ENCODE measurements around the gene NHEJ1. TPM values are rescaled to one million over a fixed set of nuclear protein-coding genes. Genes with fewer than 3 reads are reported as not detected.

NHEJ1 gene
- total and polyA plus RNA-seq, 2 donors = 8.3 to 12.3 TPM

DNA sequence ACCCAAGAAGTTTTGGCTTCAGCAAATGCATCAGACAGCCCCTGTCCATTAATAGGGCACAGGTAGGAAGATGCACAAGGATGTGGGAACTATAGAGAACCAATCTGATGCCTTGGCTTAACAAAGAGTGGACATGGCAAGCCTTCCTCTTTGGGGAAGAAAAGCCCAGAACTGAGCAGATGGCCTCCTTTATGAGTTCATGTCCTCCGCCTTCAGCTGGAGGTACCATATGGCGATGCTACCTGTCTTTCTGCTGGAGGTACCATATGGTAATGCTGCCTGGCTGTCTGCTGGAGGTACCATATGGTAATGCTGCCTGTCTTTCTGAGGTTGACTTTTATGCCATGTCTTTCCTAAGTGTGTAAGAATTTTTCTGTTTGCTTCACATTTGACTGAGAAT, 23.5 kb upstream of the NHEJ1 start:
- WGBS = 100% methylated on average over 2 of the region's 2 CpGs
- Histone ChIP-seq H3K27me3 (ENCODE audit: control insufficient read depth in 2 of 2, insufficient read depth in 1 of 2, low read length in 1 of 2) (no peaks in the 10 kb centered on the region), H3K27ac (ENCODE audit: low read depth in 1 of 2, low read length in 1 of 2) (no peak overlapping the region), H3K36me3 (ENCODE audit: control insufficient read depth in 2 of 2, insufficient read depth in 2 of 2, low read length in 1 of 2) (peaks cover 51 to 57% of the 10 kb centered on the region in 2 donors), H3K9me3 (ENCODE audit: control insufficient read depth in 2 of 2, insufficient read depth in 1 of 2, low read length in 1 of 2) (no peaks in the 10 kb centered on the region), H3K4me1 (ENCODE audit: control insufficient read depth in 2 of 2, insufficient read depth in 2 of 2, low read length in 2 of 2) (peaks cover 2 to 4% of the 10 kb centered on the region in 2 donors), H3K4me3 (ENCODE audit: low read length in 2 of 2) (no peak overlapping the region)
- no peak for DNase-seq (ENCODE audit: low read depth in 6 of 9, low spot score in 9 of 9)

- 99% methylated on average over 6 of the region's 6 CpGs for WGBS
- peaks cover 51 to 57% of the 10 kb centered on the region in 2 donors for H3K36me3 ChIP-seq (ENCODE audit: control insufficient read depth in 2 of 2, insufficient read depth in 2 of 2, low read length in 1 of 2)
Measured at GRCh38 chr2:219183151-219183772, 22.6 kb upstream of the NHEJ1 start.

DNA sequence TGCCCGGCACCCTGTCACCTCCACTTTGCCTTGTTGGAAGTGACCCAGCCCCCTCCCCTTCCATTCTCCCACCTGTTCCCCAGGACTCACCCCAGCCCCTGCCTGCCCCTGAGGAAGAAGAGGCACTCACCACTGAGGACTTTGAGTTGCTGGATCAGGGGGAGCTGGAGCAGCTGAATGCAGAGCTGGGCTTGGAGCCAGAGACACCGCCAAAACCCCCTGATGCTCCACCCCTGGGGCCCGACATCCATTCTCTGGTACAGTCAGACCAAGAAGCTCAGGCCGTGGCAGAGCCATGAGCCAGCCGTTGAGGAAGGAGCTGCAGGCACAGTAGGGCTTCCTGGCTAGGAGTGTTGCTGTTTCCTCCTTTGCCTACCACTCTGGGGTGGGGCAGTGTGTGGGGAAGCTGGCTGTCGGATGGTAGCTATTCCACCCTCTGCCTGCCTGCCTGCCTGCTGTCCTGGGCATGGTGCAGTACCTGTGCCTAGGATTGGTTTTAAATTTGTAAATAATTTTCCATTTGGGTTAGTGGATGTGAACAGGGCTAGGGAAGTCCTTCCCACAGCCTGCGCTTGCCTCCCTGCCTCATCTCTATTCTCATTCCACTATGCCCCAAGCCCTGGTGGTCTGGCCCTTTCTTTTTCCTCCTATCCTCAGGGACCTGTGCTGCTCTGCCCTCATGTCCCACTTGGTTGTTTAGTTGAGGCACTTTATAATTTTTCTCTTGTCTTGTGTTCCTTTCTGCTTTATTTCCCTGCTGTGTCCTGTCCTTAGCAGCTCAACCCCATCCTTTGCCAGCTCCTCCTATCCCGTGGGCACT, 21.9 kb upstream of the NHEJ1 start:
- Histone ChIP-seq H3K9me3 (ENCODE audit: control insufficient read depth in 2 of 2, insufficient read depth in 1 of 2, low read length in 1 of 2) (no peaks in the 10 kb centered on the region), H3K4me1 (ENCODE audit: control insufficient read depth in 2 of 2, insufficient read depth in 2 of 2, low read length in 2 of 2) (peaks cover 9% of the 10 kb centered on the region in 2 donors), H3K4me3 (ENCODE audit: low read length in 2 of 2) (no peak overlapping the region), H3K36me3 (ENCODE audit: control insufficient read depth in 2 of 2, insufficient read depth in 2 of 2, low read length in 1 of 2) (peaks cover 51 to 57% of the 10 kb centered on the region in 2 donors), H3K27me3 (ENCODE audit: control insufficient read depth in 2 of 2, insufficient read depth in 1 of 2, low read length in 1 of 2) (no peaks in the 10 kb centered on the region), H3K27ac (ENCODE audit: low read depth in 1 of 2, low read length in 1 of 2) (no peak overlapping the region)
- DNase-seq (ENCODE audit: low read depth in 6 of 9, low spot score in 9 of 9) = no peak
- 92% methylated on average over 8 of the region's 8 CpGs for WGBS

More at GRCh38 chr2:219183151-219183772, 22.6 kb upstream of the NHEJ1 start:
- no peaks in the 10 kb centered on the region for H3K9me3 ChIP-seq (ENCODE audit: control insufficient read depth in 2 of 2, insufficient read depth in 1 of 2, low read length in 1 of 2)
- H3K27ac ChIP-seq (ENCODE audit: low read depth in 1 of 2, low read length in 1 of 2) = no peak overlapping the region
- no peak for DNase-seq (ENCODE audit: low read depth in 6 of 9, low spot score in 9 of 9)
- no peak overlapping the region for H3K4me3 ChIP-seq (ENCODE audit: low read length in 2 of 2)
- H3K27me3 ChIP-seq (ENCODE audit: control insufficient read depth in 2 of 2, insufficient read depth in 1 of 2, low read length in 1 of 2) = no peaks in the 10 kb centered on the region
- peaks cover 8 to 9% of the 10 kb centered on the region in 2 donors for H3K4me1 ChIP-seq (ENCODE audit: control insufficient read depth in 2 of 2, insufficient read depth in 2 of 2, low read length in 2 of 2)

DNA sequence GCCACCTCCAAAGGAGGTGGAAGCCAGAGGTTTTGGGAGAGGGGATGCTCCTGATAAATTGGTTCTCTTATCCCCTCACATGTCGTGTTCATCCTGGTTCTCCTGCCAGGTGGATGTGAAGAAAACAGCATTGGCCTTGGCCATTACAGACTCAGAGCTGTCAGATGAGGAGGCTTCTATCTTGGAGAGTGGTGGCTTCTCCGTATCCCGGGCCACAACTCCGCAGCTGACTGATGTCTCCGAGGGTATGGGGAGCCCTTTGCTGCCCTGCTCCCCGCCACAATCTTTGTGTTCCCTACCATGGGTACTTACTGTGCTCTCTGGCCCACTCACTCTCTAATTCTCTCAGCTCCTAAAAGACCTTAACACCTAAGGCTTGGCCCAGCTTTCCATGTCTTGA, 20.9 kb upstream of the NHEJ1 start:
- Histone ChIP-seq H3K4me1 (ENCODE audit: control insufficient read depth in 2 of 2, insufficient read depth in 2 of 2, low read length in 2 of 2) (peaks cover 9 to 11% of the 10 kb centered on the region in 2 donors), H3K36me3 (ENCODE audit: control insufficient read depth in 2 of 2, insufficient read depth in 2 of 2, low read length in 1 of 2) (peaks cover 51 to 57% of the 10 kb centered on the region in 2 donors), H3K9me3 (ENCODE audit: control insufficient read depth in 2 of 2, insufficient read depth in 1 of 2, low read length in 1 of 2) (no peaks in the 10 kb centered on the region), H3K27me3 (ENCODE audit: control insufficient read depth in 2 of 2, insufficient read depth in 1 of 2, low read length in 1 of 2) (no peaks in the 10 kb centered on the region), H3K27ac (ENCODE audit: low read depth in 1 of 2, low read length in 1 of 2) (no peak overlapping the region), H3K4me3 (ENCODE audit: low read length in 2 of 2) (no peak overlapping the region)
- DNase-seq (ENCODE audit: low read depth in 6 of 9, low spot score in 9 of 9) = no peak
- 97% methylated on average over 6 of the region's 6 CpGs for WGBS

- Histone ChIP-seq H3K36me3 (ENCODE audit: control insufficient read depth in 2 of 2, insufficient read depth in 2 of 2, low read length in 1 of 2) (peaks cover 51 to 55% of the 10 kb centered on the region in 2 donors), H3K4me1 (ENCODE audit: control insufficient read depth in 2 of 2, insufficient read depth in 2 of 2, low read length in 2 of 2) (peaks cover 9 to 15% of the 10 kb centered on the region in 2 donors), H3K27ac (ENCODE audit: low read depth in 1 of 2, low read length in 1 of 2) (no peak overlapping the region), H3K9me3 (ENCODE audit: control insufficient read depth in 2 of 2, insufficient read depth in 1 of 2, low read length in 1 of 2) (no peaks in the 10 kb centered on the region), H3K27me3 (ENCODE audit: control insufficient read depth in 2 of 2, insufficient read depth in 1 of 2, low read length in 1 of 2) (no peaks in the 10 kb centered on the region), H3K4me3 (ENCODE audit: low read length in 2 of 2) (no peak overlapping the region)
- DNase-seq (ENCODE audit: low read depth in 6 of 9, low spot score in 9 of 9) = no peak
- 96% methylated on average over 5 of the region's 5 CpGs for WGBS
Measured at GRCh38 chr2:219180961-219181360, 20.3 kb upstream of the NHEJ1 start.

DNA sequence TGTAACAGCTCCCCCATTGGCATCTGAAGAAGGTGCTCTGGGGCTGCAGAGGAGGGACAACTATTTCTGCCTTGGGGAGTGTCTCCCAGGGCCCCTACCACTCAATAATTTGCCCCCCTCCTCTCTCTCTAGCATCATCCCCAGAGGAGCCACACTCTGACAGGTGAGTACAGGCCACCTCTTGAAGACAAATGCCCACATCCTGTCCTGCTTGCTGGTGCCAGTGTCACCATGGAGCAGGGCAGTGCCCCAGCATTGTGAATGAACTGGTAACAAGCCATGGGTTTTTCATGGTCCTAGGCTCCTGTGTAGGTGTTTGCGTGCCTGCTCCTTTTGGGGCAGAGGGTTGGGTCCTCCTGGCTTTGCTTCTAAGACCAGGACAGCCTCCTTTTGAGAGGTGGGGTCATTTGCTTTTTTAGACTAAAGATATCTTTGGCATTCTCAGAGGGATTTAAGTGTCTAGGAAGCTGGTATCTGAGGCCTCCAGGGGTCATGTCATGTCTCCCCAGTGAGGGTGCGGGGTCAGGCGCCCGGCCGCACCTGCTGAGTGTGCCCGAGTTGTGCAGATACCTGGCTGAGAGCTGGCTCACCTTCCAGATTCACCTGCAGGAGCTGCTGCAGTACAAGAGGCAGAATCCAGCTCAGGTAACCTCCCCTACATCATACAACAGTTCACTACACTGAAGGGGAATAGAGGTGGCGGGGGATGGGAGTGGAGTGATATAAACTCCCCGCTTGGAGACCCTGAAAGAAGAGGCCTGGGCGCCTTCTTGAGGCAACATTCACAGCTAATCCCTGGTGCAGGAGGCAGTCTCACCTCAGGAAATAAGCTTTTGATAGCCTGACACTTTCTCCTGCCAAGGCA, 19.2 kb upstream of the NHEJ1 start:
- H3K27ac ChIP-seq (ENCODE audit: low read depth in 1 of 2, low read length in 1 of 2) = no peak overlapping the region
- H3K9me3 ChIP-seq (ENCODE audit: control insufficient read depth in 2 of 2, insufficient read depth in 1 of 2, low read length in 1 of 2) = no peaks in the 10 kb centered on the region
- peaks cover 50 to 52% of the 10 kb centered on the region in 2 donors for H3K36me3 ChIP-seq (ENCODE audit: control insufficient read depth in 2 of 2, insufficient read depth in 2 of 2, low read length in 1 of 2)
- peaks cover 16 to 24% of the 10 kb centered on the region in 2 donors for H3K4me1 ChIP-seq (ENCODE audit: control insufficient read depth in 2 of 2, insufficient read depth in 2 of 2, low read length in 2 of 2)
- H3K4me3 ChIP-seq (ENCODE audit: low read length in 2 of 2) = no peak overlapping the region
- WGBS = 99% methylated on average over 9 of the region's 9 CpGs
- H3K27me3 ChIP-seq (ENCODE audit: control insufficient read depth in 2 of 2, insufficient read depth in 1 of 2, low read length in 1 of 2) = no peaks in the 10 kb centered on the region
- DNase-seq (ENCODE audit: low read depth in 6 of 9, low spot score in 9 of 9) = no peak

DNA sequence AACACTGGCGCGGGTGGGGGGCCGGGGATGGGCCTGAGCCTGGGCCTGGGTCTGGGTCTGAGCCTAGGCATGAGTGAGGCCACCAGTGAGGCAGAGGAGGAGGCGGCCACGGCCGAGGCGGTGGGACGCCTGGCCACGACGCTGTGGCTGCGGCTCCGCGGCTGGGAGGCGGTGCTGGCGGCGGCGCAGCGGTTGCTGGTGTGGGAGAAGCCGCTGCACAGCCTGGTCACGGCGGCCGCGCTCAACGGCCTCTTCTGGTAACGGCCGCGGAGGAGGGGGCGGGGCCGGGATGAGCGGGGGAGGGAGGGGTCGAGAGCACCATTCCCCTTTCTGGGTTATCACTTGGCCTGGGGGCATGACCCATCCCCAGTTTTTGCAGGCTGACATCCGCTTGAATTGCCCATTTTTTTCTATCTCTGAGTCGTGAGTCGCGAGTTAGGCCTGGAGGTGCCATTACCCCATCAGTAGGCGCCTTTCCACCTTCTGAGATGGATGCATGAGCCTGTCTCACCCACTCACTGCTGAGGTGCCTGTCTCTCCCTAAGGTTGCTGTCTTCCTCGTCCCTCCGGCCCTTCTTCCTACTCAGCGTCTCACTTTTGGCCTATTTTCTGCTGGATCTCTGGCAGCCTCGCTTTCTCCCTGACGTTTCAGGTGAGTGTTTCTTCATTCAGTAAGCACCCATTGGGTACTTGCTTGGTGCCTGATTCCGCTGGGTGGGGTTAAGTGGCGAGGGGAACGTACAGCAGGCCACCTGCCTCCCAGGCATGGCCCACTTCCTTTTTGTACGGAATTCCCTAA, 18.0 kb upstream of the NHEJ1 start:
- H3K27ac ChIP-seq (ENCODE audit: low read depth in 1 of 2, low read length in 1 of 2) = peak overlapping the region; percentile 55 to 100
- peak overlapping the region; percentile 88 to 98 for H3K4me3 ChIP-seq (ENCODE audit: low read length in 2 of 2)
- peaks cover 54 to 57% of the 10 kb centered on the region in 2 donors for H3K36me3 ChIP-seq (ENCODE audit: control insufficient read depth in 2 of 2, insufficient read depth in 2 of 2, low read length in 1 of 2)
- peak in 3 of 9 donors; percentile 24 to 57 (median 27) for DNase-seq (ENCODE audit: low read depth in 6 of 9, low spot score in 9 of 9)
- H3K27me3 ChIP-seq (ENCODE audit: control insufficient read depth in 2 of 2, insufficient read depth in 1 of 2, low read length in 1 of 2) = no peaks in the 10 kb centered on the region
- WGBS = 5% methylated on average over 45 of the region's 45 CpGs
- H3K9me3 ChIP-seq (ENCODE audit: control insufficient read depth in 2 of 2, insufficient read depth in 1 of 2, low read length in 1 of 2) = no peaks in the 10 kb centered on the region
- H3K4me1 ChIP-seq (ENCODE audit: control insufficient read depth in 2 of 2, insufficient read depth in 2 of 2, low read length in 2 of 2) = peaks cover 20 to 27% of the 10 kb centered on the region in 2 donors

- WGBS = under 1% methylated on average over 67 of the region's 67 CpGs
- peak; percentile 77 to 94 (median 86) for DNase-seq (ENCODE audit: low read depth in 6 of 9, low spot score in 9 of 9)
- Histone ChIP-seq H3K27me3 (ENCODE audit: control insufficient read depth in 2 of 2, insufficient read depth in 1 of 2, low read length in 1 of 2) (no peaks in the 10 kb centered on the region), H3K36me3 (ENCODE audit: control insufficient read depth in 2 of 2, insufficient read depth in 2 of 2, low read length in 1 of 2) (peaks cover 55 to 57% of the 10 kb centered on the region in 2 donors), H3K9me3 (ENCODE audit: control insufficient read depth in 2 of 2, insufficient read depth in 1 of 2, low read length in 1 of 2) (no peaks in the 10 kb centered on the region), H3K4me1 (ENCODE audit: control insufficient read depth in 2 of 2, insufficient read depth in 2 of 2, low read length in 2 of 2) (peaks cover 20 to 27% of the 10 kb centered on the region in 2 donors), H3K4me3 (ENCODE audit: low read length in 2 of 2) (peak within 1 kb of the TSS; percentile 88 to 98), H3K27ac (ENCODE audit: low read depth in 1 of 2, low read length in 1 of 2) (peak within 1 kb of the TSS; percentile 100)
Measured at GRCh38 chr2:219177552-219178376, 17.1 kb upstream of the NHEJ1 start, which contains the start of gene RETREG2. Gene RETREG2 (plus strand): TSS chr2:219178275. CDS start chr2:219178353, 78 bp downstream.
